PFSK-1 (cell line): ENCODE results near the gene ATG7.

Experiments used
- FOXP2 ChIP-seq: optimal IDR thresholded peaks from 2 replicates; pipeline ENCODE3; 2011; ENCODE audit warnings: borderline replicate concordance, control low read depth, inconsistent platforms; ENCODE audit not compliant: insufficient read depth; ENCODE audit errors: extremely low read length, extremely low read depth
- POLR2AphosphoS5 ChIP-seq: IDR thresholded peaks from 2 replicates; pipeline ENCODE4 v1.6.1; 2012; ENCODE audit warnings: low read depth, mild to moderate bottlenecking, control low read depth, low read length, moderate library complexity
- REST ChIP-seq, 2 experiments: IDR thresholded peaks; 2 replicates each; pipeline versions ENCODE4 v1.6.1 to v1.8.0; 2011 to 2012; ENCODE audit warnings: low read depth in 2 of 2, low read length in 2 of 2, control low read depth in 1 of 2, inconsistent platforms in 1 of 2, mild to moderate bottlenecking in 1 of 2, moderate library complexity in 1 of 2; ENCODE audit not compliant: insufficient read depth in 1 of 2
- SIN3A ChIP-seq: IDR thresholded peaks from 2 replicates; pipeline ENCODE4 v1.6.1; 2012; ENCODE audit warnings: mild to moderate bottlenecking, low read length, moderate library complexity, borderline replicate concordance; ENCODE audit not compliant: insufficient read depth
- TAF1 ChIP-seq: IDR thresholded peaks from 2 replicates; pipeline ENCODE4 v1.6.1; 2012; ENCODE audit warnings: low read length, control low read depth, borderline replicate concordance; ENCODE audit not compliant: insufficient read depth

- TF ChIP-seq POLR2AphosphoS5 (no peak), TAF1 (no peak), SIN3A (no peak), REST (IDR thresholded peaks at IDR 0.05; ENCODE audit: insufficient read depth in 1 of 2, low read depth in 2 of 2, low read length in 2 of 2) (no peak), FOXP2 (no peak)
Observed at GRCh38 chr3:11323813-11324212, 51.6 kb downstream of the ATG7 start.
